ENCODE results near the gene TMEM218.
"Not testable (repeated sequence)": the region's sequence is repeated elsewhere in the genome, so short reads cannot be mapped to it uniquely, and the experiment has no call there.

TMEM218 gene

DNA sequence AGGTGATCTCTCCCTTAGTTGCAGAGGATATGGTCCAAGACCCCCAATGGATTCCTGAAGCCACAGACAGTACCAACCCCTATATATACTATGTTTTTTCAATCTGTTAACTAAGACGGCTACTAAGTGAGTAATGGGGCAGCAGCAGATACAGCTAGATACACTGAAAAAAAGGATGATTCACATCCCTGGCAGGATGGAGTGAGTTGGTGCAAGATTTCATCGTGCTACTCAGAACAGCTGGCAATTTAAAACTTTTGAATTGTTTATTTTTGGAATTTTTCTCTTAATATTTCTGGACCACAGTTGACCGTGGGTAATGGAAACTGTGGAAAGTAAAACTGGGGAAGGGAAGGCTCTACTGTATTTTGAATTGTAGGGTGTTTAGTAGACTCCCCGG lies 17.0 kb upstream of the TMEM218 start:
- DNase-seq: no peak

DNA sequence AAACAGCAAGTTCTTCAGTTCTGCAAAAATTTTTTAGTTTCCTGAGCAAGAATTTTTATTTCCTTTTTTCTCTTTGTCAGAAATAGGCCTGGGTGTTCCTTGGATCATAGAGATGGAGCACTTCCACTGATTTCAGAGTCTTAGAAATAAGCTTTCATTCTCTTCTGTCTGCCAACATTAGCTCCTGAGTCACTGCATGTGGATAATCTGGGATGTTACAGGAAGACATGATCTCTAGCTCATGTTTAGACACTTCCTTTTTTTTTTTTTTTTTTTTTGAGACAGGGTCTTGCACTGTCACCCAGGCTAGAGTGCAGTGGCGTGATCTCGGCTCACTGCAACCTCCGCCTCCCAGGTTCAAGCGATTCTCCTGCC lies 13.2 kb upstream of the TMEM218 start:
- DNase-seq: no peak

DNA sequence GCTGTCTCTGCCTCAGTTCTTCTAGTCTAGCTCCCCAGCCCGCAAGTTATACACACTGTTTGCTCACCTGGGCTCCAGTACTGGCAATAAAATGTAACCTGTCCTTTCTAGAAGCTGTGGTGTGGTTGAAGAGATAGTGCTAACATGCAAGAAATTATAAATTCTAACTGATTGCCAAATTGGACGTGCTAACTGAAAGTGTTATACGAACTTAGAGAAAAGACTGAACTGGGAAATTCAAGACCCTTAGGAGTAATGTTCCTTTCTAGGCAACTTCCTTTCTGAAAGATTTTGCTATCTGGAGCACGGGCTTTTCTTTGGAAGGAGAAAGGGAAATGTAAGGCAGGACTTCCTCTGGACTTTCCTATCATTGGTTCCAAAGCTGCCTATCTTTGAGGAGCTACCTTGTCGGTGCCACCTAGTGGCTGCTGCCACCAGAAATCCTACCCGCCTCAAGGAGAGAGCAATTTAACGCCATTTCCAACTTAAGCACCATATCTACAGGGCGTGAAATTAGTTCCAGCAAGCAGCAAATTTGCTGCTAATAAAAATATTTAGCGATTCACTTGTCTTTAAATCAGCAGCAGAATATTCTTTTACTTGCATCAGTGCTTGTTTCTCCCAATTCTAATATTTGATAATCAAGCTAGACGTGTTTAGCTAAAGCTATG lies 12.7 kb upstream of the TMEM218 start:
- DNase-seq: peak in 1 of 5 experiments; percentile 49

- DNase-seq: no peak
Observed at GRCh38 chr11:125123194-125123946, 11.9 kb upstream of the TMEM218 start.

DNA sequence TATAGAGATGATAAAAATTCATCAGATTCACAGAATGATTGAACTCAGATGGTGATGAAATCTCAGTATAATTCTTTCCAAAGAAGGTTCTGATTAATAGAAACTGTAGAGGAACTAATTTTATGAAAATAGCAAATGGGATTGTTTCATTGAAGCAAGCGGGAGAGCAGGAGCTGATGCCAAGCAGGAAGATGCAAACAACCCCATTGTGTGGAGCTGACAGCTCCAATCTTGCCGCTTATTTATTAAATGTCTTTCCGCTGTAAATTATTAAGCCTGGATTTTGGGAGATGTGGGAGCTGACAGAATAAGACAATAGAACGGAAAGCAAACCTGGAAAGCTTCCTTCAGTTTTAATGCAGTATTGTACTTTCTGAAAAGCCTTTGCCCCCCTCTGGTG lies 6.0 kb upstream of the TMEM218 start:
- DNase-seq: no peak

GRCh38 chr11:125114518-125114917 lies 3.1 kb upstream of the TMEM218 start:
- DNase-seq: peak in 1 of 5 experiments; percentile 5

- DNase-seq: no peak
Observed at GRCh38 chr11:125112208-125112604, 780 bp upstream of the TMEM218 start.

- peak in 1 of 5 experiments; percentile 19 for DNase-seq
Observed at GRCh38 chr11:125111001-125111342, 454 bp downstream of the TMEM218 start.

- peak in 1 of 5 experiments; percentile 57 for DNase-seq
Observed at GRCh38 chr11:125110506-125110905, 920 bp downstream of the TMEM218 start.

DNA sequence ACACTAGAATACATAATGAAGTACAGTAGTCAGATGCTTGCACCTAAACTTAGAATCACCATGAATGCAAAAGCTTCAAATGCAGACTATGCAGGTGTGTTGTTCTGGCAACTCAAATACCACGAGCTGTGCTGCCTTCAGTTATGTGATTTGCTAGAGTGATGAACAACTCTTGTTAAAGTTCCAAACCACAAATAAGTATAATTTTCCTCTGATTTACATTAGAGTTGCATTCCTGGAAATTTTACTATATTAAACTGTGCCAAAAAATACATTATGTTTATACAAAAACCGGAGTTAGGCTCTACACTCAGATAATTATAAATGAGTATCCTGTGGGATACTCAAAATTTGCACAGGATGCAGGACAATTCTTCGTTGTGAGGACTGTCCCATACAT lies 3.0 kb downstream of the TMEM218 start:
- DNase-seq: no peak

- no peak for DNase-seq
Observed at GRCh38 chr11:125105926-125106325, 5.5 kb downstream of the TMEM218 start.

DNA sequence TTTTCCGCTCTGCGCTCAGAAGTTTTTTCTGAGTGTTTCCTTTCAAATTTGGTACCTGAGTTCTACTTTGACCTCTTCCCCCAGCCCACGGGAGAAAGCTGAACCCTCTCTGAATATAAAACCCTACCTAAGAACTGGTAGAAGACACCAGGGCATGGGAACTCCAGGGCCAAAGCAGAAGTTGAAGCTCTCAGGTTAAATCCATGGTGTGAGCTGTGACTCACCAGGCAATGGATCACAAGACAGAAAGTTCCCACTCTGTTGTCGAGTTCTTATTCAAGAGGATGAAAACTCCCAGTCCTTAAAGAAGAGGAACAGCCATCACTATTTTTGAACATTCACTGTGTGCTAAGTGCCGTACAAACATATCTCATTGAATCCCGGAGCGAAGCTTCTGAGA lies 8.9 kb downstream of the TMEM218 start:
- no peak for DNase-seq

DNA sequence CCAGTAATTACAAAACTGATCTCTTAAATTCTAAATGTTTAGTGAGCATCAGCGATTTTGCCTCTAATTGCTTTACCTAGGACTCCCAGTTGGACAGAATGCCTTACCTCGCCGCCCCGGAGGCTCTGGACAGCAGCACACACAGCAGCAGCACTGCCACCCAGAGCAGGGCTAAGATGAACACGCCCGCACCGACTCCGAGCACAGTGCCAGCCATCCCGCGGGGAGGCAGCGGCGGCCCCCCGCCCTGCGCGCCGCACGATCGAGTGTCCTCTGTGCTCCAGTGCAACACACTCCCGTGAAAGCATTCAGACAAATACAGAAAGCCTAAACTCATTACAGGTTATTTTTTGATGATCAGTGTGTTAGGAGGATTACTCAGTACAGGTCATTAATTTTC lies 9.4 kb downstream of the TMEM218 start:
- no peak for DNase-seq

- no peak for DNase-seq
Observed at GRCh38 chr11:125101596-125101995, 9.8 kb downstream of the TMEM218 start.

DNA sequence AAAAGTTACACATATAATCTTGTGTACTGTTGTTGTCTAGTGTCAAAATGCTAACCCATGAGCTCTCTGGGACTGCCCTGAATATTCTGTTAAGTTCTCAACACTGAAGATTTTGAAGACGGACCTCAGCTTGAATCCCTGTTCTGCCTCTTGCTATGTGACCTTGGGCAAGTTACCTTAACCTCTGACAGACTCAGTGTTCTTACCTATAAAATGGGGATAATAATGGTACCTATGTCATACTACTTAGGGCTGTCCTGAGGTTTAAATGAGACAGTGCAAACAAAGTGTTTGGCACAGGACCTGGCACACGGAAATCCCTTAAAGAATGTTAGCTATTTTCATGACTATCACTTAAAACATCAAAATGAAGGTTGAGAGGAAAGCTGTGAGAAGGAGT lies 11.3 kb downstream of the TMEM218 start:
- no peak for DNase-seq

DNA sequence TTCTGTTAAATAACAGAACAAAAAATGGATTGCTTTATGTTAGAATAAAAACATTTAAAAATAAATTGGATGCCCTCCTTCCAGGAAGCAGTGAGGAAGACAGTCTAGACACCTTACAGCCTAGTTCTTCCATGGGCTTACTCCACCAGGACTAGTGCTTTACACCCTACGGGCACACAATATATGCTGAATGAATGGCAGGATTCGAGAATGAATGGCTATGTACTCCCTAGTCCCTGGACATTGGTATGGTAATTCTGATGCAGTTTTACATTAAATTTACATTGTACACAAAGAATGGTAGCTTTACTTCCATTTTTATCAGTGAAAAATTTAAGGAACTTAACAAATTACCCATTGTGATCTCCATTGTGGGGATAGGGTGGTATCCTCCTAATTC lies 16.7 kb downstream of the TMEM218 start:
- DNase-seq: no peak

DNA sequence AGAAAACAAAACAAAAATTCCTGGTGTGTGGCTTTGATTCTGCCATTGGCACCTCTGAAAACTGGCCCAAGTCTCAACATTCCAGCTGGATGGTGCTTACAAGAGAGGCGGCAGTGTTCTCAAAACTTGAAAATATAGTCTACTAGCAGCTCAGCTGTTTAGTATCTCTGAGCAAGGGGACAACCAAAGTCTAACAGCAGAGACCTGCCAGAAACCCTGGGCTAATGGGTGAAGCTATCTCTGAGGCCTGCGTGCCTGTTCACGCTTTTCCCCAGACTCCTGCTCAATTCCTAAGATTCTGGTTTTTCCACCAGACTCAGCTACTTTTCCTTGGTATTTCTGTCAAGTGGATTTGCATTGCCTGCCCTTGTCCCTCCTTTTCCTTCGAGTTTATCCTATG lies 17.9 kb downstream of the TMEM218 start:
- DNase-seq: no peak

GRCh38 chr11:125092669-125093068 lies 18.8 kb downstream of the TMEM218 start:
- no peak for DNase-seq

DNA sequence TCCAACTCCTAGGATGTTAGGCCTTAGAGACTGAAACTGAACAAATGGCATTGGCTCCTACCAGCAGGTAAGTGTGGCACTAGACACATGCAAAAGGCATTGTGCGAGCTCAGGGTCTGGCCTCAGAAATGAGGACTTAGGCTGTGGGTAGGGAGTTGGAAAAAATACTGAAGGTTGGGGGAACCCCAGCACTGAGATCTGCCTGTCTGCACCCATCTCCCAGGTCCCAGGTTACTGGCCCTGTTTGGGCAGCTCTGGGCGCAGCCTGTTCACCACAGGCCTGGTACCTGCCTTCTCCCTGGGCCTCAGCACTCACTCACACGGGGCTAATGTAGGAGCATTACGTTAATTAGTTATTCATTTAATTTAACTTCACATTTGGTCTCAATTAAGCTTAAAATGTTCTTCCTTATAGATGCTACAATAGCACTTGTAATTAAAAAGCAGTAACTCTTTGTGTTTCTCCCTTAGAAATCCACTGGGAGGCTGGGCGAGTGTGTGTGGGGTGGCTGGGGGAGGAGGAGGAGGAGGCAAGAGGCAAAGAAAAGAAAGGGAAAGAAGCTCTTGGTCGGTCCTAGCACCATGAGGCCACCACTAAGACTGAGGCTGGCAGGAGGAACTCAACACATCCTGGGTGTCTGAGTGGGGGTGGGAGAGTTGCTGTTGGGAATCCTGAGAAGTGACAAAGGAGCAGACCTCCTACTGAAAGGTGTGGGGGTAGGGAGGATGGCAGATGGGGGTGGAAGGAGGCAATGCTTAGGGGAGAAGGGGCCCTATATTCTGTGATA lies 19.4 kb downstream of the TMEM218 start:
- no peak for DNase-seq

GRCh38 chr11:125091247-125091876 lies 20.1 kb downstream of the TMEM218 start:
- DNase-seq: no peak

- no peak for DNase-seq
Observed at GRCh38 chr11:125090816-125091215, 20.6 kb downstream of the TMEM218 start.

- DNase-seq: not testable (repeated sequence)
Observed at GRCh38 chr11:125090151-125090550, 21.3 kb downstream of the TMEM218 start.

GRCh38 chr11:125089481-125089880 lies 21.9 kb downstream of the TMEM218 start:
- DNase-seq: not testable (repeated sequence)
